Type B pancreatic cell (in vitro differentiated cells): ENCODE measurements around the gene TSHZ2. TPM values are rescaled to one million over a fixed set of nuclear protein-coding genes. Genes with fewer than 3 reads are reported as not detected.

Experiments
- DNase-seq: peaks from one replicate; pipeline ENCODE4 v3.0.0; 2021; ENCODE audit warnings: mixed read lengths; ENCODE audit not compliant: unreplicated experiment; ENCODE audit errors: extremely low spot score
- H3K27ac Mint-ChIP-seq: 2 replicates; pipeline ENCODE4 v1.8.0; 2021; ENCODE audit warnings: mild to moderate bottlenecking, mixed read lengths
- H3K27me3 Mint-ChIP-seq: 2 replicates; pipeline ENCODE4 v1.8.0; 2021; ENCODE audit warnings: mixed read lengths
- H3K36me3 Mint-ChIP-seq: 2 replicates; pipeline ENCODE4 v1.8.0; 2021; ENCODE audit warnings: mixed read lengths
- H3K4me1 Mint-ChIP-seq: one replicate; pipeline ENCODE4 v1.8.0; 2021; ENCODE audit warnings: mixed read lengths; ENCODE audit not compliant: unreplicated experiment
- H3K4me3 Mint-ChIP-seq: 2 replicates; pipeline ENCODE4 v1.8.0; 2021; ENCODE audit warnings: mild to moderate bottlenecking, mixed read lengths
- H3K9me3 Mint-ChIP-seq: 2 replicates; pipeline ENCODE4 v1.8.0; 2021; ENCODE audit warnings: mixed read lengths
- total RNA-seq: library from RNA; stranded (reverse); gene quantifications from 2 replicates; pipeline ENCODE4 v1.2.1, GENCODE V29; 2021; ENCODE audit warnings: low replicate concordance
- TF ChIP-seq, protein P1 (sequence below): fragments of 200-600 bp; sonication (generic); conservative IDR thresholded peaks from 2 replicates; pipeline ENCODE4 v1.5.0; 2021; ENCODE audit warnings: antibody characterized with exemption, mild to moderate bottlenecking

TSHZ2 gene
- total RNA-seq, 1 donor from 2014 or later, result 45.5 TPM

DNA sequence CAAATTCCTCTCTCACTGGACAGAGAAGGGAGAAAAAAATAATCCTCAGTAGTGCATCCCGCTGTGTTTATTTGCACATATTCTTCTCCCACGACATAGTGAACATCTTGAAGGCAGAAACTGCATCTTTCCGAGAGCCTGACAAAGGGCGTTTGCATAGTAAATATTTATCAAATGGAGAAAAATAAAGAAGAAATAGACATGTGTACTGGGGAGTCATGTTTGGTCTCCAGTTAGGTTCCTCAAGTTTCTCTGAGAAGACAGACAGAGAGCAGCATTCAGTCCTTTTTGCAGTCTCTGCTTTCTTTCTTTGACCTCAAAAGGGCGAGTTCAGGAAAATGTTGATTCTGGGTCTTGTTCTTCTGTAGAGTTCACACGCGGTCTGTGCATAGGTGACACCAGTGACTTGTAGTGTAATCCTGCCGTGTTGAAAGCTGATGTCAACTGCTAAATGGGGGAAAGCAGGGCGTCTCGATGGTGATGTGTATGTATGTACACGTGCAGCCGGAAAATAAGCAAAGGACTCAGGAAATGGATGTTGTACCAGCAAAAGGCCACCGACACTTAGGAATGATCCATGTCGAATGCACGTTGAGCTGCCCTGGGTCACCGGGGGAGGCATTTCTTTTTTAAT is 335.9 kb downstream of the TSHZ2 start:
- Mint-ChIP-seq H3K4me3 (no peak overlapping the region), H3K36me3 (no peaks in the 10 kb centered on the region), H3K4me1 (peaks cover 15% of the 10 kb centered on the region), H3K27me3 (no peaks in the 10 kb centered on the region), H3K9me3 (no peaks in the 10 kb centered on the region), H3K27ac (no peak overlapping the region)
- DNase-seq, result no peak
- TF ChIP-seq, protein P1, sequence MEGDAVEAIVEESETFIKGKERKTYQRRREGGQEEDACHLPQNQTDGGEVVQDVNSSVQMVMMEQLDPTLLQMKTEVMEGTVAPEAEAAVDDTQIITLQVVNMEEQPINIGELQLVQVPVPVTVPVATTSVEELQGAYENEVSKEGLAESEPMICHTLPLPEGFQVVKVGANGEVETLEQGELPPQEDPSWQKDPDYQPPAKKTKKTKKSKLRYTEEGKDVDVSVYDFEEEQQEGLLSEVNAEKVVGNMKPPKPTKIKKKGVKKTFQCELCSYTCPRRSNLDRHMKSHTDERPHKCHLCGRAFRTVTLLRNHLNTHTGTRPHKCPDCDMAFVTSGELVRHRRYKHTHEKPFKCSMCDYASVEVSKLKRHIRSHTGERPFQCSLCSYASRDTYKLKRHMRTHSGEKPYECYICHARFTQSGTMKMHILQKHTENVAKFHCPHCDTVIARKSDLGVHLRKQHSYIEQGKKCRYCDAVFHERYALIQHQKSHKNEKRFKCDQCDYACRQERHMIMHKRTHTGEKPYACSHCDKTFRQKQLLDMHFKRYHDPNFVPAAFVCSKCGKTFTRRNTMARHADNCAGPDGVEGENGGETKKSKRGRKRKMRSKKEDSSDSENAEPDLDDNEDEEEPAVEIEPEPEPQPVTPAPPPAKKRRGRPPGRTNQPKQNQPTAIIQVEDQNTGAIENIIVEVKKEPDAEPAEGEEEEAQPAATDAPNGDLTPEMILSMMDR, result no peak

DNA sequence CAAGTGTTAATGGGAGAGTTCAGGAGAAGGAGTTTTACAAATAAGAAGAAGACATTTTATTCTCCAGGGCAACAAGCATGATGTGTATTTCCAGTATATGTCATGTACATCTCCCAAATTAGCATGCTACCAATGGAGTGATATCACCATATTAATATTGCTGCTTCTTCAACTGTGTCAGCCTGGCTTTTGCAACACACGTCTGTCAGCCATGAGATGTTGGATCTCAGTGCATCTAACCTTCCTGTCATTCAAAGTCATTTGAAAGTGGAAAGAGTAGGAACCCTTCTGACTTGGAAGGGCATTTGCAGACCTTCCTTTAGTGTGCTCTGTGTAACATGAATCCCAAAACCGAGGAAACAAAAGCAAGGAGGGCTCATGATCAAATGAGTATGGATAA is 337.4 kb downstream of the TSHZ2 start:
- DNase-seq, result no peak
- TF ChIP-seq, protein P1, result no peak

DNA sequence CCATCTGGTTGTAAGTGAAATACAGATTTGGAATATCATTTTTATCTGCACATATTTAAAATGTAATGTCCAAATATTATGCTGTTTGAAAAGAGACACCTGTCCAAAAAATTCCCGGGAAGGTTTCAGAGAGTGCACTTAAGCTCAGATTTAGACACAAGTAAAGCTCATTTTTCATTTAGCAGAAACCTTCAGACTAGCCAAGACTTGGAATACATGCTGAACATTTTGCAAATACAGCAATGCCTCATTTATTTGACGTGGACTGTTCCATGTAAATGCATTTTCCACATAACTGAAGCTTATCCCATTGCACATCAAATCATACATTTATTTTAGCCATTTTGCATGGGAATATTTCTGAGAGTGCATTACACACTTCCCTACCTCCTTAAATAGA is 340.8 kb downstream of the TSHZ2 start:
- no peak for DNase-seq
- H3K27ac Mint-ChIP-seq, result no peak overlapping the region
- TF ChIP-seq, protein P1, result no peak
- H3K36me3 Mint-ChIP-seq, result no peaks in the 10 kb centered on the region
- H3K4me3 Mint-ChIP-seq, result no peak overlapping the region
- H3K27me3 Mint-ChIP-seq, result no peaks in the 10 kb centered on the region
- H3K9me3 Mint-ChIP-seq, result no peaks in the 10 kb centered on the region
- peaks cover 10% of the 10 kb centered on the region for H3K4me1 Mint-ChIP-seq

More for the DNA sequence above, 337.4 kb downstream of the TSHZ2 start:
- Mint-ChIP-seq H3K36me3 (no peaks in the 10 kb centered on the region), H3K4me1 (peaks cover 15% of the 10 kb centered on the region), H3K4me3 (no peak overlapping the region), H3K9me3 (no peaks in the 10 kb centered on the region), H3K27ac (no peak overlapping the region), H3K27me3 (no peaks in the 10 kb centered on the region)

DNA sequence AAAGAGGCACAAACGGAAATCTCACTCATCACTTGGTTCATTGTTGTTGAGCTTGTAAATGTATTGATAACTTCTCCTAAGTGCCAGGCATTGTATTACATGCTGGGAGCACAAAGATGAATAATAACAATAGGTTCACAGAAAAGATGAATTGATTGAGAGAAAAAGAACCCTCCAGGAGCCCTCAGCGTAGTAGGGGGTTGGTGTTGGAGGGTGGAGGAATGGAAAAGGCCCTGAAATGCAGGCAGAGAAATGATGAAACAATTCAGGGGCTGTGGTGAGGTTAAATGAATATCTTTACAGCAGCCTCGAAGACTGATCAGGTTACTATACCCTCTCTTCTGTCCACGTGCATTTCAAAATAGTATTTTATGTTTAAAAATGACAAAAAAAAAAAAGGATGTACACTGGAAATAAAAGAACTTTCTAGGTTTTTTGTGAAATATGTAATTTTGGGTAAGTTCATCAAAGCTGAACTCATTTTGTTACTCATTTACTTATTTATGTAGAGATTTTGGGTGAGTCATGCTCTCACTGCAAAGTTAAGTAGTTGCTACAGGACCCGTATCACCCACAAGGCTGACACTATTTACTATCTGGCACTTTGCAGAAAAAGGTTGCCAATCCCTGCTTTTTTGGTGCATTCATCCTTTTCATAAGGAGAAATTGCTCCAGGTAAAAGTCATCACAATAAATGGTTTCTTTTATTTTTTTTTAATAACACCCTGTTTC is 344.2 kb downstream of the TSHZ2 start:
- DNase-seq, result no peak
- no peaks in the 10 kb centered on the region for H3K27me3 Mint-ChIP-seq
- H3K27ac Mint-ChIP-seq, result no peak overlapping the region
- H3K4me1 Mint-ChIP-seq, result peaks cover 5% of the 10 kb centered on the region
- no peak overlapping the region for H3K4me3 Mint-ChIP-seq
- no peaks in the 10 kb centered on the region for H3K9me3 Mint-ChIP-seq
- peaks cover 4% of the 10 kb centered on the region for H3K36me3 Mint-ChIP-seq
- TF ChIP-seq, protein P1, result no peak

DNA sequence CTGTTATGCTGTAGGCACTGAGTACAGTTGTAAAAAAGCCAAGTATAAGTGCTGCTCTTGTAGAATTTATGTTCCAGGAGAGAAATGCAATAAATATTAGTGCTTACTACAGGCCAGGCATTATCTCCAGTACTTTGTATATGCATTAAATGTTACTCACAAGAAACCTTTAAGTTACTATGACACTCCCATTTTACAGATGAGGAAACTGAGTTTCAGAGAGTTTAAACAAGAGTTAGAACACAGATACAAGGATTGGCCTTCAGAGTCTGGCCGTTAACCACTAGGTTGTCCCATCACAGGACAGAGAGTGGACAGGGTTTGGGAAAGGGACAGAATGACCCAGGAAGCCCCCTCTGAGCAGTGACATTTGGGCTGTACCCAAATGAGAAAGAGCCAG is 347.0 kb downstream of the TSHZ2 start:
- no peak overlapping the region for H3K27ac Mint-ChIP-seq
- DNase-seq, result no peak
- TF ChIP-seq, protein P1, result no peak
- no peaks in the 10 kb centered on the region for H3K27me3 Mint-ChIP-seq
- no peaks in the 10 kb centered on the region for H3K9me3 Mint-ChIP-seq
- peaks cover 4% of the 10 kb centered on the region for H3K36me3 Mint-ChIP-seq
- peaks cover 5% of the 10 kb centered on the region for H3K4me1 Mint-ChIP-seq
- H3K4me3 Mint-ChIP-seq, result no peak overlapping the region
